Hematopoietic multipotent progenitor cell (in vitro differentiated cells): ENCODE data around the gene METTL9. TPM values are rescaled to one million over a fixed set of nuclear protein-coding genes. Genes with fewer than 3 reads are reported as not detected.
"Not testable (repeated sequence)": the region's sequence is repeated elsewhere in the genome, so short reads cannot be mapped to it uniquely, and the experiment has no call there.

ENCODE experiments used
- DNase-seq, 3 donors: peaks; one replicate each; pipeline ENCODE4 v3.0.0-alpha.2; 2011 to 2015; ENCODE audit warnings: low read depth in 2 of 3, low spot score in 2 of 3
- total RNA-seq: library from RNA; depleted of rRNA; stranded (reverse); fragments of >200 nt; gene quantifications from one replicate; pipeline ENCODE4 v1.2.3, GENCODE V29; 2012

METTL9 gene
- total RNA-seq, result 125 TPM

- peak; percentile 90 to 97 (median 97) for DNase-seq
Observed at GRCh38 chr16:21599122-21600030, at the start of gene METTL9. Gene METTL9, plus strand, starts transcription at chr16:21599577. Its CDS starts 157 bp downstream, at chr16:21599734.

- not testable (repeated sequence) for DNase-seq
Observed at GRCh38 chr16:21549975-21550374, 49.4 kb upstream of the METTL9 start.

- DNase-seq, result not testable (repeated sequence)
Observed at GRCh38 chr16:21550435-21550834, 48.9 kb upstream of the METTL9 start.

GRCh38 chr16:21551076-21551475, 48.3 kb upstream of the METTL9 start:
- DNase-seq, result not testable (repeated sequence)

GRCh38 chr16:21551600-21551999, 47.8 kb upstream of the METTL9 start:
- DNase-seq, result not testable (repeated sequence)

GRCh38 chr16:21553481-21554296, 45.7 kb upstream of the METTL9 start:
- DNase-seq, result not testable (repeated sequence)

GRCh38 chr16:21554795-21555585, 44.4 kb upstream of the METTL9 start:
- peak; percentile 74 to 96 (median 94) for DNase-seq

GRCh38 chr16:21555621-21556020, 43.8 kb upstream of the METTL9 start:
- not testable (repeated sequence) for DNase-seq

- not testable (repeated sequence) for DNase-seq
Observed at GRCh38 chr16:21556026-21556595, 43.3 kb upstream of the METTL9 start.

- DNase-seq, result not testable (repeated sequence)
Observed at GRCh38 chr16:21556651-21557241, 42.6 kb upstream of the METTL9 start.

- DNase-seq, result no peak
Observed at GRCh38 chr16:21560462-21560861, 38.9 kb upstream of the METTL9 start.

GRCh38 chr16:21563676-21564075, 35.7 kb upstream of the METTL9 start:
- no peak for DNase-seq

GRCh38 chr16:21564367-21564766, 35.0 kb upstream of the METTL9 start:
- not testable (repeated sequence) for DNase-seq

- DNase-seq, result no peak
Observed at GRCh38 chr16:21565507-21565860, 33.9 kb upstream of the METTL9 start.

- DNase-seq, result peak in 1 of 3 donors; percentile 39
Observed at GRCh38 chr16:21565861-21566669, 33.3 kb upstream of the METTL9 start.

GRCh38 chr16:21566891-21567414, 32.4 kb upstream of the METTL9 start:
- DNase-seq, result no peak

- not testable (repeated sequence) for DNase-seq
Observed at GRCh38 chr16:21567496-21567895, 31.9 kb upstream of the METTL9 start.

- no peak for DNase-seq
Observed at GRCh38 chr16:21568502-21569189, 30.7 kb upstream of the METTL9 start.
